Activated T-cell treated with anti-CD3 and anti-CD28 coated beads for 24 hours (primary cell): ENCODE results near the gene ARMC9.
"Not testable (repeated sequence)": the region's sequence is repeated elsewhere in the genome, so short reads cannot be mapped to it uniquely, and the experiment has no call there.

Experiments used
- DNase-seq: peaks from one replicate; pipeline ENCODE4 v3.0.0-alpha.2; 2020; ENCODE audit warnings: low read depth

The ARMC9 gene

DNA sequence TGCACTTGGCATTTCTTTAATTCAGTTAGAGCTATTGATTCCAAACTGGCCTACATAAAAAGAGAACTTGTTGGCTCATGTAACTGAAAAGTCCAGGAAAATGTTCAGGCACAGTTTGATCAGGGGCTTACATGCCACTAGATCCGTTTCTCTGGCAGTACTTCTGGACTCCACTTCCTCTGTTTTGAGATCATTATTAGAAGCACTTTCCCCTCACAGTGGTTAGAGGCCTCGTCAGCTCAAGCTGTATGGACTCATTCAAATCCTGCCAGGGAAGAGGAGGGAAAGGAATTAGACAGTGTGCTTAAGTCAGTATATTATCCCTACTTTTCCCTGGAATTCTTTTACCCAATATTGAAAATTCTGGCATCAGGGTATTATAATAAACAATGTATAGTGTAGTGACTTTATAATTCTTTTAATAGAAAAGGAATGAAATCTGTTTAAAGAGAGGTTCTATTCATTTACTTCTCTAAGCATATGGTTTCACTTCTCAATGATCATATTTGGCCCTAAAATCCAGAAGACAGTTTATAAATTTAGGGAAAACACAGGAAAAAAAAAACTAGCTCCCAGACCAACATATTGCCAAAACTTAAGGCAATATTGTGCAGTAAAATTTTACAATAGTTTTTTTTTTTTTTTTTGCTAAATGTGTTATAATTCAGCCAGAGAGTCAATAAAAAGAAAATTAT is 92.0 kb downstream of the ARMC9 start:
- DNase-seq = no peak

DNA sequence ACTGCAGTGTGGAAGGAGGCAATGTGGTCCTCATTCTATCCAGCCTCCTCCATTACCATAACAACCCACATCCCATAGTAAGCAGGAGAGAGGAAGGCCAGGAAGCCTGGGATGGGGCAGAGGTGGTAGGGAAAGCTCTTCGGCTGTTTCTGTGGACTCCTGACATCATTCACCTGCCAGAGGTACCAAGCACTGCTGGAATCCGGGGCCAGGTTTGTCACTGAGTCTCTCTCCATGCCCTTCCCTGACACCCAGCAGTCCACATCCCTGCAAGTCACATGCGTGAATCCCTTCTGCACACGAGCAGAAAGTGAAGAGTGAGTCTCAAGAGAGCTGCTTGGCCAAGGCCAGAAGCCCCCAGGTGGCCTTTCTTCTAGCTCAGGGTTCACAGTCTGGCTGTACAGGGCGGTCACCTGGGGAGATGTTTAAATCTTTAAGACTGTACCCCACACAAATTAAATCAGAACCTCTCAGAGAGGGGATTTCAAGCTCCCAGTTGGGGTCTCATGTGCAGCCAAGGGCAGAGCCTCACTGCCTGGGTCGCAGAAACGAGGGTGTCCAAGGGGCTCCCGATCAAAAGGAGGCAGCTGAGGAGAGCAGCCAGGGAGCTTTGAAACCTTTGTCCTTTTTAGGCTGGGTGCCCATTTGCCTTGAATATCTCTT is 94.2 kb downstream of the ARMC9 start:
- no peak for DNase-seq

DNA sequence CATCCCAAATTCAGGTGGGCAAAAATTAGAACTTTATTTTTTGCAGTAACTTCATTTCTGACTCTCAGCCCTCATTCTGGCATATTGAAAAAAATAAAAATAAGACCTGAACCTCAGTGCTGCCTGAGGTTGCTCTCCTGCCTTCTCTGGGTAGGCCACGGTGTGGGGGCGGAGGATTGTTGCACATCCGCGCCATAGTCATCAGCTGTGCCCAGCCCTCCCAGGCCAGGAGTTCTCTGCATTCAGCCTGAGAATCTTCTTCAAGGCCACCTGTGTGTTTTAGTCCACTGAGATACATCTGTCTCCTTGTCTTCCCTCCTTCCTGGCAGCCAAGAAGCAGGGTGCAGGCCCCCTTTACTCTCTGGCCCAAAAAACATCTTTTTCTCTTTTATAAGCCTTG is 94.7 kb downstream of the ARMC9 start:
- DNase-seq = no peak

DNA sequence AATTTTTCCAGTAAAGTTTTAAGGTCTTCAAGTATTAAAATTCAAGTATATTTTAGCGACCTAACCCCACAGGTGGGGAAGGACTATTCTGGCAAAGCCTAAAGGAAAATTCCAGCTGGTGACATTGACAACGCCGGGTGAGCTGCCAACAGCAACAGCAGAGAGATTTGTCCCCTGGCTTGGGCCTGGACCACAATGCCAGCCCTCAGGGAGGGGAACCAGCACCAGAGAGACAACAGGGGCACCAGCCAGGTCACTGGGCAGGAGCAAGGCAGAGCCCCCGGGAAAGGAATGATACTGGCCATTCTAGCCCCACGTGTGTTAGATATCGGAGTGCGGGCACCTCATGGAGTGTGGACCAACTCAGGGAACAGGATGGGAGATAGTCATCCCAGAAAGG is 95.7 kb downstream of the ARMC9 start:
- DNase-seq = no peak

DNA sequence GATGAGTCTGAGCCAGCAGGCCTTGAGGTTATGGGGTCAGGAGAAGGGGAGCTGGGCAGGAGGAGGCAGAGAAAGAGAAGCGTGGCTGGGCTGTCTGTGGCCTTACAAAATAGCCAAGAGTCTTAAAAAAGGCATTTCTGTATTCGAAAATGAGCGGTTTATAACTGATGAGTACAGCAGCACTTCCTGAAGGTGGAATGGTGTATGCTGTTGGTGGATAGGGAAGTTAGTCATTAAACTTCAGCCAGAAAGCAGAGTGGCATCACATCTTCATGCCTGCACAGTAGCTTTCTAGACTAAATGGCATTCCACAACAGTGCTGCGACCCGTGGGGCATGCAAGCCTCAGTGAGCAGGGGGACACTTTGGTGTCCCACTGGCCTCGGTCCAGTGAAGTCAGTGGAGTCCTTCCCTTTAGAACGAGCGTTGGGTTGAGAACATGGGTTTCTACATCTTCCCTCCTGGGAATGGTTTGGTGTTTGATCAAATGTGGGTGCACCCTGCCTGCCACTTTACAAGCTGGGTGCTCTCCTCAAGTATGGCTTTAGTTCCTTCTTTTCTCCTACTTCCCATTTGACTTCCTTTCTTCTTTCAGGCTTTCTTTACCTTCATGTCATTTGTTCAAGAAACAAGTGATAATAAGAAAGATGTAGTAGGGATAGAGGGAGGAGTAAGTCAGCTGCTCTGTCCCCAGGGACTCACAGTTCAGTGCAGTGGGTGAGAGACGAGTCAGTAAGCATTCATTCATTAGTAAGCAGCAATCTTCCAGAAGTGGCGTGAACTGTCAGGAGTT is 96.3 kb downstream of the ARMC9 start:
- DNase-seq = no peak

DNA sequence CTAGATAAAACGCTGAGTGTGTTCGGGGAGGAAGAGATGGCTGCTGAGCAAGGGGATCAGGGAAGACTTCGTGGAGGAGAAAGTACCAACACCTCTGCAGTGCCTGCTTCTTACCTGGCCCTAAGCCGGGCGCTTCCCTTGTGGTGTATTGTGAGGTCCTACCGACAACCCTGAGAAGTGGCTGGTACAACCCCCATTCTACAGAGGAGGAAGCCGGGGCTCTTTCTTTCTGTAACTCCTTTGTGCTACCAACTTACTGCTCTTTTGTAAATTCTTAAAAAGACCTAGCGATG is 96.9 kb downstream of the ARMC9 start:
- no peak for DNase-seq

DNA sequence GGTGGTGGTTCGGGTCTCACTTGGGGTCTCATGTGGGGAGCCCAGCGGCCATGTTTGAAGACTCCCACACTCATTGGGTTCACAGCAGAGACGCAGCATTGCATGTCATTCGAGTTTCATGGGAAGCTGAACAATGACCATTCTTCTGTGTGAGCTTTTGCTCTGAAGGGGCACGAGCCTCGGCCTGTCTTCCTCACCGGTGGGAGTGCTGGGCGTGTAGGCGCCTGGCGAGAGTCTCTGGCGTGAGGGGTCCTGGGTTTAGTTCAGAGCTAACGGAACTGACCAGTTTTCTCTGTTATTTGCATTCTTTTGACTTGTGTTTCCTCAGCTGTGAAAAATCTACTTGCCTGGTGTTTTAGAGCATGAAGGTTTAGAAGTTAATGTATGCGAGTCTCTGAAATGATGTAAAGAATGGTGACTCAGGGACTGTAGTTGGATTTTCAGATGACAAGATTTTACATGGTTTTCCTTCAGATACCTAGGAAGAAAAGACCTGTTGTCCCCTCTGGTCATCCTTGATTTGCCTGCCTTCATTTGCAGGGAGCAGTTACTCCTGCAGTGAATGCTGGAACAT is 98.1 kb downstream of the ARMC9 start:
- no peak for DNase-seq

DNA sequence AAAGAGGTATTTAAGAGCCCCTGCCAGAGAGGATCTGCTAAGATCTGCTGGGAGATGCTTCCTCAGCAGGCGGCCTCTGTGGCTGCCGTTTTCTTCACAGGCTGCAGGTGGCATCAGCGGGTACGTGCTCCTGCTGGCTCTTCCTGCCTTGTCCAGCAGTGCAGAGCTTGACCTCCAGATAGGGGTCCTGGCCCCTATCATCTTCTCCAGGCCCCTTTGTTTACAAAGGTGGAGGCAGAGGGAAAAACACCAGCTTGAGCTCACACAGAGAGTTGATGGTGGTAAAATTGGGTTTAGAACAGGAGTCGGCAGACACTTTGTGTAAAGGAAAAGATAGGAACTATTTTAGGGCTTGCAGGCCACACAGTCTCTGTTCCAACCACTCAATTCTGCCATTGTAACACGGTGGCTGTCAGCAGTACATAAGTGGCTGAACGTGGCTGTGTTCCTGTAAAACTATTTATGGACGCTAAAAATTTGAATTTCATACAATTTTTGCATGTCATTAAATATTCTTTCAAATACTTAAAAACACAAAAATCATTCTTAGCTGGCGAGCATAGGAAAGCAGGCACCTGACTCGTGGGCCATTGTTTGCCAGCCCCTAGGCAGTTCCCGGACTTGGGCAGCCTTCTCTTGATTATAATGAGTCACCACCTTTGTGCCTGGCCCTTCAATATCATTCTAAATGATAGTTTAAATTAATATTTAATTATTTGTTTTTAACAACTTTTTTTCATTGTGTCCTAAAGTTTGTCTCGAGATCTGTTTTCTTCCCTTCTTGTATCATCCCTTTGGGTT is 98.9 kb downstream of the ARMC9 start:
- no peak for DNase-seq

DNA sequence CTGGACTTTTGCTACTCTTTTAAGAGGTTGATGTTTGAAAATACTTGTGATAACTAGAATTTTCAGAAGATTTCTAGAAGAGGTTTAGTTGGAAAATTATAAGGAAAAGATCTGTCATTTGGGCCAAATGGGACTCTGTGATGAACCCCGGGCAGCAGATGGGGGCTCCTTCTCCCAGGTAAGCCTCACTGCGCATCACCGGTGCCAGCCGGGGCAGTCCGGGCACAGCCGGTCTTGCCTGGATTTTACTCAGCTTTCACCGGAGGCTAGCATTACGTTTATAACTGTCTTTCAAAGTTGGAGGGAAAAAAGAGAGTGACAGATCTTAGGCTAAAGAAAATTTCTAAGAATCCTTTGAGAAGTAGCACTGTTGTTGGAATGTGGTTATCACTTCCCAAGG is 99.7 kb downstream of the ARMC9 start:
- no peak for DNase-seq

DNA sequence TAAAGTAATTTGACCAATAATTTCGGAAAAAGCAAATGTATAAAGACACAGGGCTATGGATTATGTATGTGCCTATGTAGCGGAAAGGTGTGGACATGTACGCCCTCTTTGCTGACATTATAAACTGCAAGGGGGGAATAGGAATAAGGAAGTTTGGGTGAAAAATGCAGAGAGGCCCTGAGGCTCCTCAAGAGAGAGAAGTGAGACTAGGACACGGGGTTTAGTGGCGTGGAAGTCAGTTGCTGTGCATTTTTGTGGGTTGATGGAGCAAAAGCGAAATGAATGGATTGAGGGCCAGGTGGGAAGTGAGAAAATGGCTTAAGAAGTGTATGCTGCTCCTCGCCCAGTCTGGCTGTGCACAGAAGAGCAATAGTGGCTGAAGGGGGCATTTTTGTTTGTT is 100.8 kb downstream of the ARMC9 start:
- no peak for DNase-seq

DNA sequence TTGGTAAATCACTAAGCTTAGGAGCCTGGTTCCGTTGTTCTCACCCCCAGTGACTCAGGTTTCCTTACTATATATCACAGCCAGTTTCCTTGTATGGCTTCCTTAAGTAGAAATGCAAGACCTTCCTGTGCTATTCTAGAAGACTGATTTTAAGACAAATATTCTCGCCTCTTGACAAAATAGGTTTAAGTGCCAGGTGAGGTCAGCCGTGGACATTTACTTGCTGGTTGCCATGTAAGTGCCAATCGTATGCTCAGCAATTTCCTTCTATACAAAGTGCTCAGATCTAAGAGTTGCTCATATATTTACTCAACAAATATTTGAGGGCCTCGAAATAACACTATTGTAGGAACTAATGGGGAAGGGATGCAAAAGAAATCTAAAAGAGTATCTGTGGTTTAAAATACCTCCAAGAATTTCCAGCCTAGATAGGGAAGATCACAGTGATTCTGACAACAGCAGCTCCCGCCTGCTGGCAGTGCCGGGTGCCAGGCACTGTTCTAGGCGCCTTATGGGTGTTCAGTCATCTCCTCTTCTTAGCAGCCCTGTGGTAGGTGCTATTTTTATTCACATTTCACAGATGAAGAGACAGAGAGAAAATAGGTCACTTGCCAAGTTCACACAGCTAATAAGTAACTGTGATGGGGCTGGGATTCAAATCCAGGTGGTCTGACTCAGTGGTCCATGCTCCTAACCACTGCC is 101.7 kb downstream of the ARMC9 start:
- no peak for DNase-seq

DNA sequence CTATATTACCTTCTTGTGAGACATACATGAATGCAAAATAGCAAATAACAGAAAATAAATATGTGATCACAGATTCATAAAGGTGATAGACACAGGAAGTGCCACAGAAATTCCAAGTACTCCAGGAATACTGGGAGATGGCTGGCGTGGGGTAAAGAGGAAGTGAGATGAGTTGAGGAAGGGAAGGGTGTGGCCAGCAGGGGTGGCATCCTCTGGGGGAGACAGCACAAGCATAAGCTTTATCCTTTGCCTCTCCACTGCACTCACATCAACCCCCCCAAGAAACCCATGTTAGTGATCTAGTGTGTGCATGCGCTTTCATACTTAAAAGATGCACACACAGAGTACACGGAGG is 102.3 kb downstream of the ARMC9 start:
- DNase-seq = no peak

DNA sequence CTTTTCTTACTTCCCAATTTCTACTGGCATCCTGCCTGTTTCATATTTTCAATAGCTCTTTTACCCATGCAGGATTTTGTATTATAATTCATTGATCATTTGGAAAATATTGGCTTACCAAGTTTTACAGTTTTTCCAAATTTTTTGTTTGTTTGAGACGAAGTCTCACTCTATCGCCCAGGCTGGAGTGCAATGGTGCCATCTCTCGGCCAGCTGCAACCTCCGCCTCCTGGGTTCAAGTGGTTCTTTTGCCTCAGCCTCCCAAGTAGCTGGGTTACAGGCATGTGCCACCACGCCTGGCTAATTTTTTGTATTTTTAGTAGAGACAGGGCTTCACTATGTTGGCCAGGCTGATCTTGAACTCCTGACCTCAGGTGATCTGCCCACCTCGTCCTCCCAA is 105.8 kb downstream of the ARMC9 start:
- DNase-seq = not testable (repeated sequence)

DNA sequence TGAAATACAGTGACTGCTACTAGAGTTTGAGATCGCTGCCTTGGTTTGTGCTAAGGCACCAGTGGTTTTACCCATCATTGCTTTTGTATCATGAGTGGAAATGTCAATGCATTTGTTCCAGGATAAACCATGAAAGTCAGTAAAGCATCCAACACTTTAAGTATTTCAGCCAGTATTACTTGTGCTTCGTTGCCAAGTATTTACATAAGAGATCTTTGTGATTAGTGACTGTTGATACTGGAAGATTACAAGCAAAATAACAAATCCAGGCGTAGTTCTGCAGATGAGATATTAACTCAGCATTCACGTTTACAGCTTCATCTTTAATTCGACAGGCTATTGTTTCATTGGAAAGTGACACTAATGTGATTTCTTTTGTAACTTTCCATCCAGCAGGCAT is 106.8 kb downstream of the ARMC9 start:
- DNase-seq = no peak

DNA sequence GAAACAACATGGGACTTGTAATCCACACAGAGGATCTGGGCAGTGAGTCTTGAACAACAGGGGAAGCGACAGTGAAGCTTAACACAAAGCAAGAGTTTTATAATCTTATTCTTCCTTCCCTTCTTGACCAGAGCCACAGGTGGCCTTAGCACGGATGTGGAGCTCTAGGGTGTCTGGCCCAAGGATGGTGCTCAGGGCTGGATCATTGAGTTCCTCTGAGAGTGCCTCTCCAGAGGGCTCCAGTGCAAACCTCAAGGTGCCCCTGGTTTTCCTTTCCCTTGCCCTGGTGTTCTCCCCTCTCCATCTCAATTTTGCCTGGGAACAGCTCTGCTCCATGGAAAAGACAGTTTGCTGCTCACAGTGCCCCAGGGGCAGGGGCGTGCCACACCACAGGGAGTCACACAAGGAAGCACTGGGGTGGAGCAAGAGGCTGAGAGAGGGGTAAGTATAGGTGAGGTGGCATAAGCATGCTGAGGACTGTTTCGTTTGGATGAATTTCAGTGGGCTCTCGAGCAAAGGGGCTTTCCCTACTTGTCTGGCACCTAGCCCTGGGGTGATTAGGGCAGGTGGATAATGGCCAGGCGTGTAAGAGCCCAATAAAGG is 108.5 kb downstream of the ARMC9 start:
- DNase-seq = no peak

DNA sequence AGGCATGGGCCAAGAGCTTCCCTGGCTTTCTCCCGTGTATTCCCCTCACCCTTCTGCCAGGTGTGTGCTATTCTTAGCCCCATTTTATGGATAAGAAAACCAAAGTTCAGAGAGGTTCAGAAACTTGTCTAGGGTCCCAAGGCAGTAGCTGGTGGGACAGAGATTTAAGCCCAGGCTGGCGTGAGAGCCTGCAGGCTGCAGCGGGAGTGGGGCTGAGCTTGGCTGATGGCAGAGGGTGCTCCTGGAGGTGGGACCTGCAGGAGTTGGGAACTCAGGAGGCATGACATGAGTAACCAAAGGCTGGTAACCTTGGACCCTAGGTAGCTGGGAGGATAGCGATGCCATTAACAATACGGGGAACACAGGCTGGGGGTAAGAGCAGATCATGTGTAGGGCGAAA is 109.8 kb downstream of the ARMC9 start:
- DNase-seq = no peak

DNA sequence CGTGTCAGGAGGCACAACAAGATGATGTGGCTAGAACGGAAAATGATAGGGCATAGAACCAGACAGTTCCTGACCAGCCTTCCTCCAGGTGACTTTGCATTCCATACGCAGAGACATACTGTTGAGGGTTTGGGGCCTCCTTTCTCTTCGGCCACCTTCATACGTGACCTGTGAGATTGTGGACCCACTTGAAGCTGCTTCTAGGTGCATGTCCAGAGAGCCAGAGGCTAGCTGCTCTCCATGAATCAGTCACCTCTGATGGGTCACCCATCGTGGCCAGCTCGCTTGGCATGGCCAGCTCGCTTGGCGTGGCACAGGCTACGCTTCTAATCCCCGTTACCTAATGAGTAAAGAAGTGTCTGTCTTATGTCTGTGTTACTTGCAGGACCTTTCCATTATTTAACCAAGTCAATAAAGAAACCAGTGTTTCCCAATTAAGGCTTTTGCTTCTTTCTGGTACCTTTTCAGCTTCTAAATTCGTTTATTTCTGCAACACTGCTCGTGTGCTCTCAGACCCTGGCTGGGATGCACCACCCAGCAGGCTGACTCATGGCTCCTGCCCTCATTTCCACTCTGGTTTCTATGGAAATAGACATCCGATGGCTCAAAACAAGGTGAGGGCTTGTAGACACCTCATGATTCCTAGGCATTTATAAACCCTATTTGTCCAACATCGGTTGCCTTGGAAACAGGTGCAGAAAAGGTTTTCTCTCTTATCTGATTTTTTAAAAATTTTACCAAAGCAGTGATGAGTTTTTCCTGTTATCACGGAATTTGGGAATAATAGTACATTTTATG is 110.4 kb downstream of the ARMC9 start:
- DNase-seq = no peak

DNA sequence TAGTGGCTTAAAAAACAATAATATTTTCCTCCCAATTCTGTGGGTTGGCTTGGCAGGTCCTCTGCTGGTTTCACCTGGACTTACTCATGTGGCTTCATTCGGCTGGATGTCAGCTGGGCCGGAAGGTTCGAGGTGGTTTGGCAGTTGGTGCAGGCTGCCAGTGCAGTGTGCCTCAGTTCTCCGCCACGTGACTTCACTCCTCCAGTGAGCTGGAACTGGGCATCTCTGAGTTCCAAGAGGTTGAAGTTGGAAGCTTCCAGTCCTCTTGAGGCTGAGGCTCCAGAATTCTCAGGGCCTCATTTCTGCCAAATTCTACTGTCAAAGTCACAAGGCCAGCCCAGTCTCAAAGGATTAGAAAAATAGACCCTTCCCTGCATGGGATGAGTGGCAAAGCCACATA is 113.6 kb downstream of the ARMC9 start:
- no peak for DNase-seq

DNA sequence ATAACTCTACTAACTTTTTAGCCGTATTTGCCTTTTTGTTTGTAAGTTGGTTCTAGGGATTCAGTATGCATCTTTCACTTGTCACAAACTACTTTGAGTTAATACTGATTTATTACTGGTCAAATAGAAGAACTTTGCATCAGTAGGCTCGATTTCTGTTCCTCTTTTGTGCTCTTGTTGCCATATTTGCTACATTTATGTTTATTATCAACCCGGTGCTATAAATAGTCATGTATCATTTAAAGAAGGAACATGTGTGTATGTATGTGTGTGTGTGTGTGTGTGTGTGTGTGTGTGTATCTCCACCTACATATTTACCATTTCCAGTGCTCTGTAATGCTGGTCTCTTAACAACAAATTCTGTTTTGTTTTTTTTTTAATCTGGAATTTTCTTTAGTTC is 117.5 kb downstream of the ARMC9 start:
- no peak for DNase-seq

DNA sequence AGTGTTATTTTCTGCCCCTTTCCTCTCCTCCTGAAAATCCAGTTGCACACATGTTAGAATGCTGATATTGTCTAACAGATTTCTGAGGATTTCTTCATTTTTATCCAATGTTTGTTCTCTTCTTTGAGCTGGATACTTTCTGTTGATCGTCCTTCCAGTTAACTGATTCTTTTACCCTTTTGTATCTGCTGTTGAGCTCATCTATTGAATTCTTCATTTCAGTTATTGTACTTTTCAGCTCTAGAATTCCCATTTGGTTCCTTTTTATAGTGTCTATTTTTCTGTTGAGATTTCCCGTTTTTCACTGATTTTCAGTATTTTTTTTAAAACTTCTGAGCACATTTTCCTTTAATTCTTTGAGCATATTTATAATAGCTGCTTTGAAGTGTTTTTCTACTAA is 119.1 kb downstream of the ARMC9 start:
- DNase-seq = no peak

DNA sequence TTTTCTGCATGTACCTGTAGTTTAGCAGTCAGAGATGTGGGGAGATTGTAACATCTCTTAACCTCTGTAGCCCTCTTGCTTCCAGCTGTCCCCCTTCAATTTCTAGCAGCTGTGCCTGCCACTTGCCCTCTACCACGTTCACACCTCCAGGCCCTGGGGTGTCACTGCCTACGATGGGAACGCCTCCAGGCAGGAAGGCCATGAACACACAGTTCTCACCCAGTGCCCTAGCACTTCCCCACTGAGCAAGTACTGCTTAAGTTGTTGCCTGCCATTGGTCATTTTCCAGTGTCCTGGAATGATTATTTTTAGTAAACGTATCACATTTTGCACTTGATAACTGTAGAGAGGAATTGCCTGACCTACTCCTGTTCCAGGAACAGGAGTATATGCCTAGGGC is 120.0 kb downstream of the ARMC9 start:
- no peak for DNase-seq
